HepG2 (cell line): ENCODE measurements around the gene P2RY2. TPM values are rescaled to one million over a fixed set of nuclear protein-coding genes. Genes with fewer than 3 reads are reported as not detected.
A peak's percentile ranks its signal among the peaks of the same experiment; 100 is the strongest.

Experiments
- BCLAF1 ChIP-seq: fragments of 450-650 bp; IDR thresholded peaks from 2 replicates; pipeline ENCODE4 v1.6.1; 2017; ENCODE audit warnings: mild to moderate bottlenecking
- GMEB1 ChIP-seq: sonication (generic); formaldehyde crosslinking; IDR thresholded peaks from 2 replicates; pipeline ENCODE4 v1.5.1; 2020; ENCODE audit warnings: missing genetic modification reagents, mild to moderate bottlenecking, borderline replicate concordance
- GPBP1L1 ChIP-seq: sonication (generic); formaldehyde crosslinking; IDR thresholded peaks from 2 replicates; pipeline ENCODE4 v1.5.0; 2020; ENCODE audit warnings: mild to moderate bottlenecking, missing genetic modification reagents
- JUNB ChIP-seq: sonication (generic); formaldehyde crosslinking; IDR thresholded peaks from 2 replicates; pipeline ENCODE4 v1.8.0; 2022; ENCODE audit warnings: missing genetic modification reagents, mild to moderate bottlenecking, borderline replicate concordance
- KLF16 ChIP-seq, 2 experiments: sonication (generic) in 1 of 2; formaldehyde crosslinking in 1 of 2; IDR thresholded peaks; 2 replicates each; pipeline versions ENCODE4 v1.6.1 to v1.8.0; 2016 to 2023; ENCODE audit warnings: missing genetic modification reagents in 2 of 2, missing compliant biosample characterization in 1 of 2
- NFKB2 ChIP-seq: sonication (generic); formaldehyde crosslinking; IDR thresholded peaks from 2 replicates; pipeline ENCODE4 v1.4.0; 2020; ENCODE audit warnings: missing genetic modification reagents, borderline replicate concordance
- SKI ChIP-seq: fragments of 450-650 bp; IDR thresholded peaks from one replicate; pipeline ENCODE4 v1.6.1; 2018; ENCODE audit warnings: mild to moderate bottlenecking; ENCODE audit not compliant: partially characterized antibody
- ZBED4 ChIP-seq: sonication (generic); formaldehyde crosslinking; IDR thresholded peaks from 2 replicates; pipeline ENCODE4 v1.4.0; 2020; ENCODE audit warnings: missing genetic modification reagents, borderline replicate concordance
- ZBTB21 ChIP-seq: sonication (generic); formaldehyde crosslinking; IDR thresholded peaks from 2 replicates; pipeline ENCODE4 v1.4.0; 2020; ENCODE audit warnings: missing genetic modification reagents
- ZNF225 ChIP-seq: sonication (generic); formaldehyde crosslinking; IDR thresholded peaks from 2 replicates; pipeline ENCODE4 v1.4.0; 2020; ENCODE audit warnings: mild to moderate bottlenecking, missing genetic modification reagents
- ZNF280D ChIP-seq: sonication (generic); formaldehyde crosslinking; IDR thresholded peaks from 2 replicates; pipeline ENCODE4 v1.5.1; 2020; ENCODE audit warnings: mild to moderate bottlenecking, missing genetic modification reagents
- ZNF678 ChIP-seq: sonication (generic); formaldehyde crosslinking; IDR thresholded peaks from 2 replicates; pipeline ENCODE4 v1.4.0; 2020; ENCODE audit warnings: mild to moderate bottlenecking, missing genetic modification reagents
- ZNF883 ChIP-seq: sonication (generic); formaldehyde crosslinking; IDR thresholded peaks from 2 replicates; pipeline ENCODE4 v1.5.1; 2020; ENCODE audit warnings: mild to moderate bottlenecking, missing genetic modification reagents; ENCODE audit errors: not compliant biosample characterization
- polyA plus RNA-seq, 8 experiments: library from polyadenylated mRNA; depleted of rRNA in 3 of 8; stranded (reverse) in 7 of 8; unstranded in 1 of 8; fragments of >200 nt; fragmentation: Illumina TruSeq in 4 of 8; extraction: Trizol in 4 of 8; gene quantifications; 2 replicates each; pipeline versions ENCODE4 v1.2.1 to v1.2.3, GENCODE V29; 2011 to 2016; ENCODE audit warnings: low read depth in 4 of 8, missing spikeins in 1 of 8, mixed read lengths in 1 of 8; ENCODE audit not compliant: insufficient read depth in 1 of 8
- total RNA-seq, 5 experiments: library from RNA; depleted of rRNA; stranded (reverse); fragments of >200 nt; fragmentation: Illumina TruSeq; extraction: Trizol; gene quantifications; 2 replicates each; pipeline ENCODE4 v1.2.3, GENCODE V29; 2016; ENCODE audit warnings: low read depth in 1 of 5

Gene P2RY2
- total and polyA plus RNA-seq, 2 of the 13 experiments (the other 11 are each of a cell fraction or from before 2014, with no cell fraction given) = 0.95 to 3.1 TPM

GRCh38 chr11:73242251-73243092, 24.4 kb downstream of the P2RY2 start (continued):
- TF ChIP-seq ZBED4 (CRISPR knock-in tag) (no peak), SKI (peak; percentile 29), GMEB1 (CRISPR knock-in tag) (no peak), GPBP1L1 (no peak), ZBTB21 (CRISPR knock-in tag) (no peak), KLF16 (CRISPR knock-in tag; IDR thresholded peaks at IDR 0.05) (0 out of 4 replicates have a peak, but pooled peaks of 1 of the 2 experiments have one; percentile 57), ZNF280D (CRISPR knock-in tag) (no peak), ZNF225 (CRISPR knock-in tag) (0 out of 2 replicates have a peak, but pooled peaks have one; percentile 28), BCLAF1 (no peak), JUNB (CRISPR knock-in tag) (no peak), NFKB2 (CRISPR knock-in tag) (peak; percentile 66; the same call in 1 of the 2 replicates), ZNF883 (peak; percentile 61), ZNF678 (CRISPR knock-in tag) (no peak)
